ENCODE results near the gene MRPL23.

MRPL23 gene

GRCh38 chr11:1990872-1991578 lies 43.9 kb downstream of the MRPL23 start:
- no peak for DNase-seq (ENCODE audit: low read depth)

- DNase-seq (ENCODE audit: low read depth): no peak
Observed at GRCh38 chr11:1992111-1992510, 45.0 kb downstream of the MRPL23 start.

GRCh38 chr11:1994121-1994520 lies 47.0 kb downstream of the MRPL23 start:
- no peak for DNase-seq (ENCODE audit: low read depth)

GRCh38 chr11:1997755-1998154 lies 50.6 kb downstream of the MRPL23 start, which contains the start of gene H19:
TSS of gene H19 (minus strand) at chr11:1997842.
- DNase-seq (ENCODE audit: low read depth): no peak

- no peak for DNase-seq (ENCODE audit: low read depth)
Observed at GRCh38 chr11:1998290-1998689, 51.2 kb downstream of the MRPL23 start.

- no peak for DNase-seq (ENCODE audit: low read depth)
Observed at GRCh38 chr11:1998861-1999260, 51.7 kb downstream of the MRPL23 start.

- no peak for DNase-seq (ENCODE audit: low read depth)
Observed at GRCh38 chr11:2002042-2002776, 55.1 kb downstream of the MRPL23 start.

GRCh38 chr11:2002807-2003206 lies 55.7 kb downstream of the MRPL23 start:
- DNase-seq (ENCODE audit: low read depth): no peak

- no peak for DNase-seq (ENCODE audit: low read depth)
Observed at GRCh38 chr11:2004466-2004865, 57.3 kb downstream of the MRPL23 start.

Data from fibroblast of gingiva (primary cell).